Activated T-cell treated with anti-CD3 and anti-CD28 coated beads, Interleukin-2, amount 50 U/mL, for 1 hour (primary cell): ENCODE results near the gene FZD2.

Experiments
- DNase-seq: peaks from one replicate; pipeline ENCODE4 v3.0.0-alpha.2; 2020

The FZD2 gene

DNA sequence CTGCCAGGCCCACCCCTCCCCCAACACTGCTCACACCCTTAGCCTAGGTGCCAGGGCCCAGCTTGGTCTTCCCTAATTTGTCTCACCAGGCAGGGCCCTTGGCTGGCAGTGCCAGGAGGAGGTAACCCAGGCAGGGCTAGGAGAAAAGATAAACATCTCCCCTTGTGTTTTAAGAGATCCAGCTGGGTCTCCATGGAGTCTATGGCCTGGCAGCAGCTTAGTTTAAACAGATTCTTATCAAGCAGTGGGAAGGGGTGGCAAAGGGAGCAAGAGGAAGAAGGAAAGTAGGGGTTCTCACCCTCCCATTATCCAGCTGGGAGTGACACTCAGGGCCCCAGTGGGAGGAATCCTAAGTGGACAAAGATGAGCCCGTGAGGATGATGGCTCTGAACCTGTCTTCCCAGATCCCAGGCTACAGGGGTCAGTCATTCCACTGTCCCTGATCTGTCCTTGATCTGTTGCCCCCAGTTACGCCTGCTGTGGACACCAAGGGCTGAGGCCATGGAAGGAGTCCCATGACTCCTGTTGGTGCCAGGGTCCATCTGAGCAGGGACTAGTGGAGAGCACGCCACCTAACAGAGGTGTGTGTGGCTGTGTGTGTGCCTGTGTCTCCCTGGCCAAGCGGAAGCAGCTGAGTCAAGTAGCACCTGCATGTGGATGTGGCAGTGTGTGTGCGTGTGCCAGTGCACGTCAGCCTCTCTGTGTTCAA lies 51.6 kb downstream of the FZD2 start:
- DNase-seq: no peak

DNA sequence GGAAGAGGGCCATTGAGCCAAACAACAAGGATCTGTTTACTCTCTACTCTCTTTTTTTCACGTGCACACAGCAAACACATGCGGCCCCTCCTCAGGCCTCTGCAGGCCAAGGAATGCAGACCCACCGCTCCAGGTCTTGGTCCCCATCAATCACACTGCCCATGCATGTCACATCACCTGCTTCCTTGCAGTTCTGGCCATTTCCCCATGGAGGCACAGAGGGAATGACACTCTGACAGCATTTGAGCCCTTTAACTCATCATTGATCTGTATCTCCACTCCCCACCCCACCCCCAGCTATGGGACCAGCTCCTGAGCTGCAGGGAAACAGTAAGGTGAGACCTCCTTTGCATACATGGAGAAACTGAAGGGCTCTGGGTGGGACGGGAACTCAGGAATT lies 53.0 kb downstream of the FZD2 start:
- no peak for DNase-seq
